HG03442 (cell line): ENCODE measurements around the gene BET1L.

Experiments used
- ATAC-seq: cut with Tn5 transposase; IDR thresholded peaks from one replicate; pipeline ENCODE4 v1.9.1; 2021; ENCODE audit warnings: mild to moderate bottlenecking, moderate library complexity; ENCODE audit not compliant: unreplicated experiment

BET1L gene

DNA sequence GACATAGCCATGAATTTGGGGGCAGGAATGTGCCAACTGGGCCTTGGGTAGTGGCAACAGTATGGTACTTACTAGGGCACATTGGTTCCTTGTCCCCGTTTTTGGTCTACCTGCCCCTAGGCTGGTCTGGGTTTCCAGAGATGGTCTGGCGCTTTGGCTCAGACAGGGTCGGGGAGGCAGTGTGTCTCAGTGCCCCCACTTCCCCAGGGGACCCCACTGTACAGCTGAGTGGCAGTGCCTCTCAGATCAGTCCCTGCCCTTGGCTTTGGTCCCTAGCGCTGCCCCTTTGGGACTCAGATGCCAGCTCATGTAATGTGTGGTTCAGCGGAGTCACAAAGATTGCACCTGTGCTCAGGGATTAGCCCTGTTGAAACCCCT lies 3.6 kb upstream of the BET1L start:
- ATAC-seq = no peak

DNA sequence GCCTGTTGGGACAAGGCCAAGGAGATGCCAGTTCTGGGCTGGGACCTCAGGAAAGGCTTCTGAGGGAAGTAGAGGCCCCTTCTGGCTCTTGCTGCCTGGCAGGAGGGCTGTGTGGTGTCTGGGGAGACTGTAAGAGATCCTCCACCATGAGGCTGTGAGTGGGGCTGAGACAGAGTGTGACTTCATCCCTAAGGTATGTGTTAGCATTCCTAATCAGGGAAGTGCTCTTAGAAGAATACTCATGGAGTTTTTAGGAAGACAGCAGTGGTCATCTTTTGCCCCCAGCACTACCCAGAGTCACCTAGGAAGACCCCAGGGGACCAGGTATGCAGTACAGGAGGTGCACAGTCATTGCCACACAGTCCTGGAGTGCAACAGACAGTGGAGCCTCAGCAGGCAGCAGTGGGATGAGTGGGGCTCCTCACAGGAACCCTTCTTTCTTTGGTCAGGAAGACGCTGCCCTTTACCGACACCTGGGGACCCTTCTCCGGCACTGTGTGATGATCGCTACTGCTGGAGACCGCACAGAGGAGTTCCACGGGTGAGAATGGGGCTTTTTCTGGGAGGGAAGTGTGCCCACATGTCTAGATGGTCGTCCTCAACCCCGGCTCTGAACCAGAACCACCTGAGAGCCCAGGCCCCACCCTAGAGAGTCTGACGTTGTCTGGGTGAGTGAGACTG lies 3.1 kb upstream of the BET1L start:
- ATAC-seq = no peak

DNA sequence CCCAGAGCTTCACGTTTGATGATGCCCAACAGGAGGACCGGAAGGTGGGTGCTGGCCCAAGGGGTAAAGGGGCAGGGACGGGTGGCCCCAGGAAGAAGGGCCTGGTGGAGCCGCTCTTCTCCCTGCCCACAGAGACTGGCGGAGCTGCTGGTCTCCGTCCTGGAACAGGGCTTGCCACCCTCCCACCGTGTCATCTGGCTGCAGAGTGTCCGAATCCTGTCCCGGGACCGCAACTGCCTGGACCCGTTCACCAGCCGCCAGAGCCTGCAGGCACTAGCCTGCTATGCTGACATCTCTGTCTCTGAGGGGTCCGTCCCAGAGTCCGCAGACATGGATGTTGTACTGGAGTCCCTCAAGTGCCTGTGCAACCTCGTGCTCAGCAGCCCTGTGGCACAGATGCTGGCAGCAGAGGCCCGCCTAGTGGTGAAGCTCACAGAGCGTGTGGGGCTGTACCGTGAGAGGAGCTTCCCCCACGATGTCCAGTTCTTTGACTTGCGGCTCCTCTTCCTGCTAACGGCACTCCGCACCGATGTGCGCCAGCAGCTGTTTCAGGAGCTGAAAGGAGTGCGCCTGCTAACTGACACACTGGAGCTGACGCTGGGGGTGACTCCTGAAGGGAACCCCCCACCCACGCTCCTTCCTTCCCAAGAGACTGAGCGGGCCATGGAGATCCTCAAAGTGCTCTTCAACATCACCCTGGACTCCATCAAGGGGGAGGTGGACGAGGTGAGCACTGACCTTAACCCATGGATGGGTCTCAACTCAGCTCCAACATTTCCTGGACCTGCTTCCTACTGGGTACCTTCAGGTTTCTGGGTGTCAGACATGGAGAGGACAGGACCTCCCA lies 2.3 kb upstream of the BET1L start:
- no peak for ATAC-seq

DNA sequence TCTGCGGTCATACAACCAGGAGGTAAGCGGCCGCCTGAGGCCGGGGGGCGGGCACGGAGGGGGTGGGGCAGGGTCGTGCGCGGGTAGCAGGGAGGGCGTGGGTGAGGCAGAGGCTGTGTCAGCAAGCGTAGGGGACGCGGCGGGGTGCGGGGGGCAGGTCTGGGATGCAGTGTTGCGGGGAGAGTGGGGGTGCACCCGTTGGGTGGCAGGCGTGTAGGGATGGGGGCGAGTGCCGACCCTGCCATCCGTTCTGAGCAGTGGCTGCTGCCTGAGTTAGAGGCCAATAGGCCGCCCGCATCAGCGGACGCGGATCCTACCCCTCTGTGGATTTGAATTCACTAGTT lies 1.7 kb upstream of the BET1L start:
- no peak for ATAC-seq

DNA sequence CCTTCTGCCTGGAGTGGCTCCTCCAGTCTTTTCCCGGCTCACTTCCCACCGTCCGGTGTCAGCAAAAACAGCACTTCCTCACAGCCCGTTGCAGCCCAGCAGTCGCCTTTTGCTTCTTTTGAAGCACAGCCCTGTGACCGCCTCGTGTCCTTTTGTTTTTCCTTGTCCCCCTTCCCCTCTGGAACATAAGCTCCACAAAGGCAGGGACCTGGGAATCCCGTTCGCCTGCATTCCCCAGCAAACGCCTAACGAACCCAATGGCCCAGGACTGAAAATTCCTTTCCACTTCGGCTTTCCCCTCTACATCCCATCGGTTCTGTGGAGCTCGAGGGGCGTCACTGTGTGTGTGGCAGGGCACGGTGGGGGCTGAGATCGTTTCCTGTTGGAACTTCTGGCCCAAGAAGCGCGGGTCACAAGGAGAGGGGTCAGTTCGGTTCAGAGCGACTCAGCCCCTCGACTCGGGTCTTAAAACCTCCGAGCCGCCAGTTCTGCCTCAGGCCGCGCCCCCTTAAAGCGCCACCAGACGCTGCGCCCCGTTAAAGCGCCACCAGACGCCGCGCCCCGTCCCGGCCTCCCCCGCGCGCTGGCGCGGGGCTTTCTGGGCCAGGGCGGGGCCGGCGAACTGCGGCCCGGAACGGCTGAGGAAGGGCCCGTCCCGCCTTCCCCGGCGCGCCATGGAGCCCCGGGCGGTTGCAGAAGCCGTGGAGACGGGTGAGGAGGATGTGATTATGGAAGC lies 1.1 kb upstream of the BET1L start:
- peak; percentile 35 for ATAC-seq

DNA sequence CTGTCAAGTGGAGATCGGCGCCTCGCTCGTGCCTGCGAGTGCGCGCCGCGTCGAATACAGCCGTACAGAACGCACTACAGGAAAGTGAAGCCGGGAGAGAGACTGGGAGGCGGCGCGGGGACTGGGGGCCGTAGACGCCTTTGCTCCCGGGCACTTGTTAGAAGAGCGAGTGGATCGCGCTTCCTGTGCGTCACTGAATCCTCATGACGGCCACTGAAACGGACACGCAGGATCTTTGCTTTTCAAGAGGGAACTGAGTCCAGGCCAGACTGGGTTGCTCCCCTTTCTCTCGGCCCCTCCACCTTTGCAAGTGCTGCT lies 623 bp upstream of the BET1L start:
- ATAC-seq = no peak

DNA sequence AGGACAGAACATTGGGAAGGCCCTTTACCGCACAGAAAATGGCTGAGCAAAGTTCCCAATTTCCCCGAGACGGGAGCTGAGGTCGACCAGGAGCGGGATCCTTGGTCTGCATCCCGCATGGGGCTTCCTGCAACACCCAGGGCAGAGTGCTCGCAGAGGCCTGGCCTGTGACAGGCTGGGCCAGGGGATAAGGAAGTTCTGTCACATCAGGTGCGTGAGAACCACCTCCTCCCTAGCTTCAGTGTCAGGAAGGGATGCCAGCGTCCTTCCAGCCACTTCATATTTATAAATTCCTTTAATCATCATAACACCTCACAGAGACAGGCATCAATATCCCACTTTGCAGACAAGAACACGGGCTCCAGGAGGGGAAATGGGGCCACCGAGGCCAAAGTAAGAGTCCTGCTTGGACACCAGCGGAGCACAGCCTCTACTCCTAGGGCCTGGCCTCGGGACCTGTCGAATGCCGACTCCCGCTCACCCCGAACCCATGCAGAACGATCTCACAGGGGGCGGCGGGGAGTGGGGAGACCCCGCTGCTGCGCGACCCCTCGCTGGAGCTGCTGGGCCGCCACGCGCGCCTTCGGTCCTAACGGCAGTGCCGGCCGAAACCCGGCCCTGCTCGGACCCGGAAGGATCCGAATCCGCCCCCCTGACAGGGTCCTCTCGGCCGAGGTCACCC lies 532 bp downstream of the BET1L start:
- no peak for ATAC-seq

DNA sequence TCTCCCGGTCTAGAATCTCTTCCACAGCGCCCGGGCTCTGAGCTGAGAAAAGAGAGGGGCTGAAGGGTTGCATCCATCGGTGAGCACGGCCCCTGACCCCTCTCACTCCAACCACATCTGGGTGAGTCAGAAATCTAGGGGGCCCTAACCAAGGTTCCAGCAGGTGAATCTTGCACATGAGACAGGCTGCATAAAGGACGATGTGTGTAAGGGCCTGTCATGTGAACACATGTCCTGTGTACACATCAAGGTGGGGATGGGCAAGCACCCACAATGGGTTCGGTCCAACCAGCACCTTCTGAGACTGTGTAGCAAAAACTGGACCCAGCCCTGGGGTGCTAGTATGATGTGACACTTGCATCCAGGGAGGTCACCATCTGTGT lies 1.2 kb downstream of the BET1L start:
- no peak for ATAC-seq

DNA sequence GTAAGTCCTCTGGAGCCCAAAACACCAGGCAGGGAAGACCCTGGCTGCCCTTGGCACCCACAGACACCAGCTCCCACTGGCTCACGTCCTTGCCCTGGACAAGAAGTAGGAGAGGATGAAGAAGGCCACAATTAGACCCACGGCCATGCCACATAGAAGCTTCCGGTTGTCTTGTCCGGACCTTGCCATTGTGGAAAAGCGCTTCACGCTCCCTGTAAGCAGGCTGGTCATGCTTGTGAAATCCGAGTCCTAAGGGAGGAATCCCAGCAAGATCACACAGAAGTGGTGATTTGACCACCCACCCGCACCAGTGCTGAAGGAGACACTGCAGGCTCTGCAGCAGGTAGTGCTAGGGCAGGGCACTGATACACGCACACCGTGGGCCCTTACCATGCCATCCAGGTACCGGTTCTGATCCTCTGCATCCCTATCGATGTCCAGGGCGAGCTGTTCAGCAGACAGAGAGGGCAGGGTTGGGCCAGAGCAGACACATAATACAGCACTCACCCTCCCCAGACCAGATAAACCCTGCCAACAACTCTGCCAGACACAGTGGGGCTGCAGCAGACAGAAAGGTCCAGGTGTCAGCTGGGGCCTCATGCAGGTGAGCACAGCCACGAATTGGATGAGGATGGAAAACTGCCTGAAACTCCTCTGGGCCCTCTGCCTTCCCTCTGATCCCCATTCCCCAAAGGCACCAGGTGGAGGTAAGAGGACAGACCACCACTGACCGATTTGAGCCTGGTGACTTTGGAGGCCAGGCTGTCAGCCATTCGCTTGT lies 1.8 kb downstream of the BET1L start:
- no peak for ATAC-seq

DNA sequence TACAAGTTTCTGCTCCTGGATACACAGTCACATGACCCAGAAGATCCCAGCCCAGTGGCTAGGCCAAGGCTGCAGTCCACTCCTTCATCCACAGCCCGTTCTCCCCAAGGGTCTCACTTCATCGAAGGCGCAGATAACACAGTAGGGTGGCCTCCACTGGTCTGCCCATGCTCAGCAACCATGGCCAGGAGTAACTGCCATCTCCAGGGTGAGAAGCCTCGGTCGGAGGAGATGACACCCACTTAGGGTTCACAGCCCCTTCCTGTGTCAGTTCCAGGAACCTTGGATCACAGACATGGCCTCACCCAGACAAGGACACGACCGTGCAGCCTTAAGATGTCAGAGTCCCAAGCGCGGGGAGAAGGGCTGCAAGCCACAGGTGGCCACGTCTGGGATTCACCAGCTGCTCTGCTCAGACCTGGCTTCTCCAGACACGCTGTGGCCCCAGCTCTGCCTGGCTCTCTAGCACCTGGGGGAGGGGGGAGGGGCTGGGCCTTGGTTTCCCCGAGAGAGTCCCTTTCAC lies 2.6 kb downstream of the BET1L start:
- no peak for ATAC-seq

DNA sequence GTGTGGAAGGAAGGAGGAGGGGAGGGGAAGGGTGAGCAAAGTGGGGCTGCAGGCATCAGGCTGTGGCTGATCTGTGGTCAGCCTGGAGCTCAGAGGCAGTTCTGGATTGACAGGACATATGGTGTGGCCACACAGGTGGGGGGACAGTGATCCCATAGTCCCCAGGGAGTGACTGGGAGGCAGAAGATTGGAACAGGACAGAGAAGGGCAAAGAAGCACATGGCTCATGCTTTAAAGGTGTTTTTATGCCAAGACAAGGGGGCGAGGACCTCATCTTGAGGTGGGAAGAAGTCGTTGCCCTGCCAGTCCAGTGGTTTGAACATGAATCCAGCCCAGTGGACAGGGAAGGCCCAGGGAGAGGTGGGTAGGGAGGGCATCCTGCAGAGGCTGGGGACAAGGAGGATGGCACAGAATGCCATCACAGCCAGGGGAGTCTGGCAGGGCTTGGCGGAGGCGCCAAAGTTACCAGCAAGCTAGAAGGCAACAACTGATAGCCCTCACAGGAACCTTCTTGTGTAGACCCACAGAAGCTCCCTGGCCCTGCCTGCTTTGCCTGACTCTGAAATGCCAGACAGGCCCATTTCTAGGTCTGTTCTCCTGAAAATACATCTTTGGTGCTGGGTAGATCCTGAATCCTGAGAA lies 3.1 kb downstream of the BET1L start:
- ATAC-seq = no peak

DNA sequence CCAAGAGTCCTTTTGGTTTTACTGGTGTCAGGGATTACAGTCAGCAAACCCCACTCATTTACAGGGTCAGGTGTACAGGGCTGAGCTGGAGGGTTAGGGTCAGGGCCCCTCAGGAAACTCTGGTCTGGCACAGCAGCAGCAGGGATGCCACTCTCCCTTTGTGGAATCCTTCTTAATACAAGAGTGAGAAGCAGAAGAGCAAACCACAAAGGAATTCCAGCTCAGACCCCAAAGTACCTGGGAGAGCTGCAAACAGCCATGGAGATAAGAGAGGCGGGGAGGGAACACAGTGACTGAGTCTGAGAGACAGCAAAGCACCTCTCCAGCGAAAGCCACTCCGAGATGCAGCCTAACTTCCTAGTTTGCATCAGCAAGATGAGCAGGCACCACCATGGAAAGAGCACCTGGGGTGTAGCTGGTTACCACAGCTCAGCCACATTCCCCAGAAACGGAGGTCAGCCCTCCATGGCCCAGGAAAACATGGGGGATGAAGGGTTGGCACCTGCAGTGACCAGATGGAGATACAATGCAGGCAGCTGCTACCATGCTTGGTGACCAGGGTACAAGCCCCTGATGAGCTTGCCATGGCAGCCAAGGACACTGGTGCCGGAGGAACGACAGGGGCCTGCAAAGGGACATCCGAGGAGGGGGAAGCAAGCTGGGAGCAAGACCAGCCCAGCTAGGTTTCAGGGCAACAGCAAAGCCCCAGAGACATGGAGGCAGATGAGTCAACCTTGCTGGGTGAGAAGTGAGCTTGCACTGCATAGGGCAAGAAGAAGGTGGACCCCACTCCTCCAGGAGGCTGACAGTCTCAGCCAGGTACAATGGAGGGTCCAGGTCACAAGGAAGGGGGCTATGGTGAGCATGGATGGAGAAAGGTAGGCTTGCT lies 3.9 kb downstream of the BET1L start:
- no peak for ATAC-seq

DNA sequence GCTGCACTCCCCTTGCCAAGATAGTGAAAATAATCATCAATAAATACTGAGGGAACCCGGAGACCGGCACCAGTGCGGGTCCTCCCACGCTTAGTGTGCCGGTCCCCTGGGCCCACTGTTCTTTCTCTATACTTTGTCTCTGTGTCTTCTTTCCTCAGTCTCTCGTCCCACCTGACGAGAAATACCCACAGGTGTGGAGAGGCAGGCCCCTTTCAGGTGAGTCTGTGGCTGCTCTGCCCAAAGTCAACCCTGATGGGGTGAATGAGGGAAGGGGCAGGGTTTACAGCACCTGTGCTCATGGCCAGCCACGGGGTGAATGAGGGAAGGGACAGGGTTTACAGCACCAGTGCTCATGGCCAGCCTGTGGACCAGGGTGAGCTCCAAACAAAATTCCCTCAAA lies 4.7 kb downstream of the BET1L start:
- ATAC-seq = no peak

DNA sequence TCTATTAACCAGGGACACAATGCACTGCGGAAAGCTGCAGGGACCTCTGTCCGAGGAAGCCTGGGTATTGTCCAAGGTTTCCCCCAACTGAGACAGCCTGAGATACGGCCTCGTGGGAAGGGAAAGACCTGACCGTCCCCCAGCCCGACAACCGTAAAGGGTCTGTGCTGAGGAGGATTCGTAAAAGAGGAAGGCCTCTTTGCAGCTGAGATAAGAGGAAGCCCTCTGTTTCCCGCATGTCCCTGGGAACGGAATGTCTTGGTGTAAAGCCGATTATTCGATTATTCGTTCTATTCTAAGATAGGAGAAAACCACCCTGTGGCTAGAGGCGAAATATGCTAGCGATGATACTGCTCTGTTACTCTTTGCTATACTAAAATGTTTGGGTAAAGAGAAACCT lies 5.2 kb downstream of the BET1L start:
- no peak for ATAC-seq

DNA sequence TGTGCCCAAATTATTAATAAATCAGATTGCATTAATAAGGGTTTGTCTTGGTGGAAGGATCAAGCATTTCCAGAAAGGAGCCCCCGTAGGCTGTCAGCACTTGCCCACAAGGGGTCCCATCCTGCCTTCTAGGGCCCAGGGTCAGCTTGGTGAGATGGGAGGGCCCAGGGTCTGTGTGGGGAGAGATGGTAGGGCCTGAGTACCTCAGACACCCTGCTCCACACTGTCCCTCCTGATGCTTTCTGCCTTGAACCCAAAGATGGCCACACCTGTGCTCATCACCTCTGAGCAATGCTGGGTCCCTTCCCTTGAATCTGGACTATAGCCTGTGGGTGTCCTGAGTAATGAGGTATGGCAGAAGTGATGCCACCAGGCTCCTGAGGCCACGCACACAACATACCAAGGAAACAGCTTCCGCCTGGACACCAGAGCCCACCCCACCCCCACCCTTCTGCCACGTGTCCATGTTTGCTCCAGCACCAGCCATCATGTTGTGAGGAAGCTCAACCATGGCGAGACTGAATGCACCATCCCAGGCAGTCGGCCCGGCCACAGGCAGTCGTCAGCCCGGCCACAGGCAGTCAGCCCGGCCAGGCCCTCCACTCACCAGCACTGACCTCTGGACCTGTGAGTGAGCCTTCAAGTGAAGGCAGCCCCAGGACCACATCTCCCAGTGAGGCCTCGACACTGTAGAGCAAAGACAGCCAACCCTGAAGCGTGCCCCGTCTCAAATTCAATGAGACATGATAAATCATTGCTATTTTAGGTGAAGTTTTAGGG lies 6.8 kb downstream of the BET1L start:
- ATAC-seq = no peak

DNA sequence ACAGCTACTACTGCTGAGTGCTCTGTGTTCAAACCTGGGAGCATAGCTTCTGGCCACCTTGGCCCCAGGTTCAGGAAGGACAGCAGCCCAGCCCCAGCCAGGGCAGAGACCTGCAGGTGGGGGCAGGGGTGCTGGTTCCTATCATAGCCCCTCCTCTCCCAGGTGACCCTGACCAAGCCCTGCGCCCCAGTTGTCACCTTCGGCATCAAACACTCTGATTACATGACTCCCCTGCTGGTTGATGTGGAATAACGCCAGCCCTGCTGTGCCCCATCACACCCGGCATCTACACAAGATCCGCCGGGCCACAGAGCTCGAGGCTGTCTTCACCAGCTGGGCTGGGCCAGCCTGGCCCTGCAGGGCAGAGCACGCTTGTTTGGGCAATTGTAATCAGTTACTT lies 7.4 kb downstream of the BET1L start:
- ATAC-seq = no peak

DNA sequence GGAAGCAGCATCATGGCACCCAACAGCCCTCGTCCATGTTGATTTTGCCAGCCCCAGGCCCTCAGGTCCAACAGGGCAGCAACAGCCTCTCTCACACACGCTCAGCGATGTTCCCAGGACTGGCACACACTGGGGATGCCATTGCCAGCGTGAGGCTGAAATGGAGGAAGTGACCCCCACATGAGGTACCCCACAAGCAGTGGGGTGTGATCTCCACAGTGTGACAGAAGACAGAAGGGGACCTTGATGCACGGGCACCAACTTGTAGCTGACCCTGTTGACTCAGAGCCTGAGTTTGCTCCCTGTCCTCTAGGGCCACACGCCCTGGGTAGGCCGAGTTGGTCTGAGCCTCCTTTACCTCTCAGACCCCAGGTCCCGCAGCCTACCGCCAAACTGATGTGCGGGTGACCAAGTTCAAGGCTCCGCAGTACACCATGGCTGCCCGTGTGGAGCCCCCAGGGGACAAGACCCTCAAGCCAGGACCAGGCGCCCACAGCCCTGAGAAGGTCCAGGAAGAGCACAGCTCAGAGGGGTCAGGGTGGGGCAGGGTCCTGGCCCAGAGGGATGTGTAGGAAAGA lies 8.1 kb downstream of the BET1L start:
- no peak for ATAC-seq

DNA sequence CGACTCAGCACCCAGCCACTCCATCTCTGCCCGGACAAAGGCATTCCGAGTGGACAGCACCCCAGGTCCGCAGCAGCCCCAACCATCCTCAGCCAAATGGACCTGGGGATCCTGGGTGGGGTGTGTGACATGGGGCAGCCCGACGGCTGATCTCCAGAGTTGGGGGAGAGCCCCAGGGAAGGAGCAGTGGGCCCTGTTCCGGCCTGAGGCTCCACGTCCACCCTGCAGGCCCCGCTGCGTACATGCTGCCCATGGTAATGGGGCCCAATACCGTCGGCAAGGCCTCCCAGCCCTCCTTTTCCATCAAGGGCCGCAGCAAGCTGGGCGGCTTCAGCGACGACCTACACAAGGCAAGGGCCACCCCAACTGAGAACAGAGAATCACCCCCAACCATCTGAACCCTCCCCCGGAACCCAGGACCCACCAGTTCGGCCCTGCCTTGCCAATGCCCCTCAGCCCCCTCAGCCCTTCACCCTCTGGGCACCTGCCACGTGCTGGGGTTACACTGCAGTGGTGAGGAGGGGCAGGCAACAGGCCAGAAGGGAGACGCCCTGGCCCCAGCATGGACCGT lies 8.9 kb downstream of the BET1L start:
- ATAC-seq = no peak
